Measurements from ENCODE around the gene ARRDC2. TPM values are rescaled to one million over a fixed set of nuclear protein-coding genes. Genes with fewer than 3 reads are reported as not detected.
"Not testable (repeated sequence)": the region's sequence is repeated elsewhere in the genome, so short reads cannot be mapped to it uniquely, and the experiment has no call there.

Gene ARRDC2
- total RNA-seq, 2 experiments from 2014 or later: 24.7 to 26.5 TPM

- ChIA-PET POLR2A (no interaction called here), CTCF (interaction anchor here (1.1 to 2.1 kb wide), 2 partner anchors 12 to 47 kb away, joined by 3 to 10 read pairs; no protein-coding TSS in a partner anchor)
These were observed 22.7 kb upstream of the ARRDC2 start for GRCh38 chr19:17985037-17985818.

- POLR2A ChIA-PET: not testable (repeated sequence)
- CTCF ChIA-PET: interaction anchor here (1.1 kb wide), 1 partner anchor 48 kb away, joined by 3 read pairs; no protein-coding TSS in a partner anchor
These were observed 21.4 kb upstream of the ARRDC2 start for GRCh38 chr19:17986569-17986968.

GRCh38 chr19:17988161-17988560 is 19.8 kb upstream of the ARRDC2 start:
- ChIA-PET CTCF (interaction anchor here (1.4 kb wide), 1 partner anchor 50 kb away, joined by 3 read pairs; no protein-coding TSS in a partner anchor), POLR2A (no interaction called here)

- CTCF ChIA-PET: no interaction called here
These were observed 18.4 kb upstream of the ARRDC2 start for GRCh38 chr19:17989425-17990094.

GRCh38 chr19:17993076-17993813 is 14.7 kb upstream of the ARRDC2 start:
- CTCF ChIA-PET: interaction anchor here (2.9 to 11.8 kb wide), 2 partner anchors 53 to 55 kb away, joined by 8 to 284 read pairs; partner anchors contain the start of gene CCDC124
- POLR2A ChIA-PET: no interaction called here

More at GRCh38 chr19:17989425-17990094, 18.4 kb upstream of the ARRDC2 start:
- POLR2A ChIA-PET: interaction anchor here (0.5 kb wide), 2 partner anchors 31 to 1253 kb away, joined by 4 to 7 read pairs; no protein-coding TSS in a partner anchor

GRCh38 chr19:17996826-17997316 is 11.1 kb upstream of the ARRDC2 start:
- ChIA-PET CTCF (interaction anchor here (0.6 to 11.8 kb wide), 15 partner anchors 12 to 286 kb away, joined by 3 to 284 read pairs (median 4); partner anchors contain the start of genes CCDC124, RPL18A and SLC5A5), POLR2A (interaction anchor here (0.5 kb wide), 1 partner anchor 937 kb away, joined by 7 read pairs; no protein-coding TSS in a partner anchor)

- POLR2A ChIA-PET: no interaction called here
- CTCF ChIA-PET: interaction anchor here (0.6 to 11.8 kb wide), 16 partner anchors 10 to 208 kb away, joined by 3 to 284 read pairs (median 4); partner anchors contain the start of genes ARRDC2, CCDC124 and RPL18A
These were observed 9.8 kb upstream of the ARRDC2 start for GRCh38 chr19:17997969-17998826.

- POLR2A ChIA-PET: no interaction called here
- CTCF ChIA-PET: interaction anchor here (0.6 to 11.8 kb wide), 7 partner anchors 9 to 207 kb away, joined by 3 to 284 read pairs (median 5); partner anchors contain the start of genes ARRDC2 and CCDC124
These were observed 9.2 kb upstream of the ARRDC2 start for GRCh38 chr19:17998827-17999150.

GRCh38 chr19:17999684-18000479 is 8.1 kb upstream of the ARRDC2 start:
- POLR2A ChIA-PET: interaction anchor here (0.6 kb wide), 2 partner anchors 55 to 417 kb away, joined by 4 to 6 read pairs; no protein-coding TSS in a partner anchor

GRCh38 chr19:18000480-18000914 is 7.5 kb upstream of the ARRDC2 start:
- CTCF ChIA-PET: interaction anchor here (0.7 to 11.8 kb wide), 5 partner anchors 10 to 161 kb away, joined by 3 to 284 read pairs (median 3); partner anchors contain the start of gene CCDC124
- POLR2A ChIA-PET: interaction anchor here (1.0 kb wide), 1 partner anchor 68 kb away, joined by 3 read pairs; the partner anchor contains the start of gene CCDC124

More at GRCh38 chr19:17999684-18000479, 8.1 kb upstream of the ARRDC2 start:
- CTCF ChIA-PET: interaction anchor here (0.6 to 11.8 kb wide), 7 partner anchors 8 to 161 kb away, joined by 3 to 284 read pairs (median 3); partner anchors contain the start of genes ARRDC2 and CCDC124

- CTCF ChIA-PET: interaction anchor here (0.7 to 11.8 kb wide), 5 partner anchors 9 to 160 kb away, joined by 3 to 284 read pairs (median 3); partner anchors contain the start of gene CCDC124
- POLR2A ChIA-PET: interaction anchor here (0.6 to 1.4 kb wide), 3 partner anchors 68 to 136 kb away, joined by 3 read pairs; partner anchors contain the start of gene CCDC124
These were observed 6.8 kb upstream of the ARRDC2 start for GRCh38 chr19:18000915-18001776.

GRCh38 chr19:18001777-18002345 is 6.1 kb upstream of the ARRDC2 start:
- ChIA-PET CTCF (interaction anchor here (0.7 to 11.8 kb wide), 4 partner anchors 58 to 271 kb away, joined by 3 to 284 read pairs (median 10); partner anchors contain the start of gene CCDC124), POLR2A (interaction anchor here (0.6 to 1.4 kb wide), 5 partner anchors 28 to 137 kb away, joined by 3 to 4 read pairs (median 3); partner anchors contain the start of gene CCDC124)

- ChIA-PET CTCF (interaction anchor here (0.7 to 11.8 kb wide), 3 partner anchors 57 to 270 kb away, joined by 3 to 284 read pairs (median 16); partner anchors contain the start of gene CCDC124), POLR2A (interaction anchor here (1.0 to 1.4 kb wide), 3 partner anchors 27 to 90 kb away, joined by 3 to 4 read pairs (median 3); no protein-coding TSS in a partner anchor)
These were observed 5.6 kb upstream of the ARRDC2 start for GRCh38 chr19:18002347-18002850.

GRCh38 chr19:18005750-18006149 is 2.2 kb upstream of the ARRDC2 start:
- POLR2A ChIA-PET: not testable (repeated sequence)
- CTCF ChIA-PET: interaction anchor here (3.3 kb wide), 1 partner anchor 53 kb away, joined by 67 read pairs; no protein-coding TSS in a partner anchor

Measured in activated CD8-positive, alpha-beta memory T cell treated with anti-CD3 and anti-CD28 coated beads for 36 hours (primary cell).